Muscle layer of duodenum (tissue), 2 donors: ENCODE results near the gene GLCCI1.
A peak's percentile ranks its signal among the peaks of the same experiment; 100 is the strongest.

Experiments used
- H3K27ac ChIP-seq: one replicate; pipeline ENCODE4 v1.7.0; 2013; ENCODE audit warnings: mild to moderate bottlenecking, low read length
- H3K27me3 ChIP-seq: one replicate; pipeline ENCODE4 v1.7.0; 2013; ENCODE audit warnings: low read depth, mild to moderate bottlenecking, control low read depth, low read length
- H3K36me3 ChIP-seq, 2 donors: one replicate each; pipeline ENCODE4 v1.7.0; 2013; ENCODE audit warnings: low read length in 2 of 2, control low read depth in 1 of 2, mild to moderate bottlenecking in 1 of 2; ENCODE audit not compliant: insufficient read depth in 2 of 2, control insufficient read depth in 1 of 2
- H3K4me1 ChIP-seq, 2 donors: one replicate each; pipeline ENCODE4 v1.7.0; 2013; ENCODE audit warnings: low read length in 2 of 2, mild to moderate bottlenecking in 2 of 2, control low read depth in 1 of 2, moderate library complexity in 1 of 2; ENCODE audit not compliant: insufficient read depth in 2 of 2, control insufficient read depth in 1 of 2
- H3K4me3 ChIP-seq, 2 donors: one replicate each; pipeline ENCODE4 v1.7.0; 2013; ENCODE audit warnings: low read length in 2 of 2, low read depth in 1 of 2, mild to moderate bottlenecking in 1 of 2
- H3K9me3 ChIP-seq, 2 donors: one replicate each; pipeline ENCODE4 v1.7.0; 2013; ENCODE audit warnings: low read length in 2 of 2, control low read depth in 1 of 2, mild to moderate bottlenecking in 1 of 2; ENCODE audit not compliant: control insufficient read depth in 1 of 2
- donor health status: healthy.

Gene GLCCI1

DNA sequence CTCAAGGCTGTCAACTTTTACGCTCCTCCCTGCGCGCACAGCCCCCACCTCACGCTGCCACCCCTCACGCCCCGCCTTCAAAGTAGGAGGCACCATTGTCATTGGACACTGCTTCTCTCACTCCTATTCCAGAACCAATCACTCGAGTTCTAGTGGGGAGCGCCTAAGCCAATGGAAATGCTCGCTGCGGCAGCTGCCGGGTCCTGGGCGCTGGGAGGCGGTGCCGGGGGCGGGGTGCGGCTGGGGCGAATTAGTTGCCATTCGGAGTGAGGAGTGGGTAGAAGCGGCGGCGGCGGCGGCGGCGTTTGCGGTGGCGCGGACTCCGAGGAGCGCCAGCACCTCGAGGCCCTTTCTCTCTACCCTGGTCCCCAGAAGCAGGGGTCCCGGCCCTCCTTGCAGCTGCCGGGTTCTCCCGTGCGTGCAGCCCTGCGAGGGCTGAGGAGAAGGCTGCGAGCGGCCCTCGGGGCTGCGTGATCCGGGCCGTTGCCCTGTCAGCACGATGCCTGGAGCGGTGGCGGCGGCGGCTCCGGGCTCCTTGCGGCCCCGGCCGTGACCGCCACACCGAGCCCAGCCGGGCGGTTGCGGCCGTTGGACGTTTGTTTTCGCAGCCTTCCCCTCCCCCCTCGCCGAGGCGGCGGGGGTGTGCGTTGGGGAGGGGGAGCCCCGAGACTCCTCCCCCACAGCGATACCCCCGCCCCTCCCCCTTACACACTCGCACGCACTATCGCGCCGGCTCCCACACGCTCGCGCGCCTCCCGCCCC is at the start of gene GLCCI1:
GLCCI1 (plus strand) TSS at position 253 of the 762 bp plus-strand sequence. CDS start 555 bp downstream, outside the sequence.
- Histone ChIP-seq H3K27me3 (no peaks in the 10 kb centered on the region), H3K4me1 (peaks cover 0 to 19% of the 10 kb centered on the region in 2 donors), H3K36me3 (peaks cover 0 to 3% of the 10 kb centered on the region in 2 donors), H3K27ac (peak within 1 kb of the TSS; percentile 79), H3K9me3 (no peaks in the 10 kb centered on the region), H3K4me3 (peak within 1 kb of the TSS; percentile 95 to 96)

GRCh38 chr7:7919449-7919945 is 49.1 kb upstream of the GLCCI1 start:
- Histone ChIP-seq H3K4me3 (no peak overlapping the region), H3K9me3 (no peaks in the 10 kb centered on the region), H3K36me3 (no peaks in the 10 kb centered on the region), H3K27me3 (no peaks in the 10 kb centered on the region), H3K4me1 (peaks cover 0 to 5% of the 10 kb centered on the region in 2 donors), H3K27ac (no peak overlapping the region)

DNA sequence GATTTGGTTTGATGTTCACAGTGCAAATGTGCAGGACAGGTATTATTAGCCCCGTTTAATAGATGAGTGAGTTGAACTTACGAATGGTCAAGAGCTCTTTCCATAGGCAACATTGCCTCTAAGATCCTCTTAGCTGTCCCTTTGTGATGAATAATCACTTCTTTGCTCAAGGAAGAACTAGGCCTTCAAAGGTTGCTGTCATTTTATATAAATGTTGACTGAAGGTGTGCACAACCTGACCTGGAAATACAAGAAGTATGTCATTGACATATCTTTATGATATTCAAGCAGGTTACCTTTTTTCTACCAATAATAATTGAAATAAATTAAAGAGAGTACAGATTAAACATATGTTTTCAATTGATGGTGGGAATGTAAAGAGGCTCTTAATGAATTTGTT is 48.5 kb upstream of the GLCCI1 start:
- Histone ChIP-seq H3K4me1 (peaks cover 0 to 5% of the 10 kb centered on the region in 2 donors), H3K27ac (no peak overlapping the region), H3K4me3 (peak overlapping the region in 1 of 2 donors; percentile 22), H3K27me3 (no peaks in the 10 kb centered on the region), H3K9me3 (no peaks in the 10 kb centered on the region), H3K36me3 (no peaks in the 10 kb centered on the region)

- H3K27me3 ChIP-seq: no peaks in the 10 kb centered on the region
- no peak overlapping the region for H3K27ac ChIP-seq
- peaks cover 0 to 5% of the 10 kb centered on the region in 2 donors for H3K4me1 ChIP-seq
- H3K9me3 ChIP-seq: no peaks in the 10 kb centered on the region
- H3K4me3 ChIP-seq: peak overlapping the region in 1 of 2 donors; percentile 22
- H3K36me3 ChIP-seq: no peaks in the 10 kb centered on the region
Measured at GRCh38 chr7:7920481-7920880, 48.1 kb upstream of the GLCCI1 start.

GRCh38 chr7:7921830-7922229 is 46.8 kb upstream of the GLCCI1 start:
- Histone ChIP-seq H3K27me3 (no peaks in the 10 kb centered on the region), H3K4me3 (no peak overlapping the region), H3K9me3 (no peaks in the 10 kb centered on the region), H3K36me3 (no peaks in the 10 kb centered on the region), H3K27ac (no peak overlapping the region), H3K4me1 (peaks cover 0 to 5% of the 10 kb centered on the region in 2 donors)

- H3K27me3 ChIP-seq: no peaks in the 10 kb centered on the region
Measured at GRCh38 chr7:7922684-7923385, 45.8 kb upstream of the GLCCI1 start.

GRCh38 chr7:7923818-7924217 is 44.8 kb upstream of the GLCCI1 start:
- Histone ChIP-seq H3K27ac (no peak overlapping the region), H3K36me3 (no peaks in the 10 kb centered on the region), H3K9me3 (no peaks in the 10 kb centered on the region), H3K4me3 (no peak overlapping the region), H3K4me1 (peaks cover 0 to 5% of the 10 kb centered on the region in 2 donors), H3K27me3 (no peaks in the 10 kb centered on the region)

More at GRCh38 chr7:7922684-7923385, 45.8 kb upstream of the GLCCI1 start:
- peaks cover 0 to 5% of the 10 kb centered on the region in 2 donors for H3K4me1 ChIP-seq
- H3K36me3 ChIP-seq: no peaks in the 10 kb centered on the region
- H3K27ac ChIP-seq: no peak overlapping the region
- H3K4me3 ChIP-seq: no peak overlapping the region
- H3K9me3 ChIP-seq: no peaks in the 10 kb centered on the region

GRCh38 chr7:7924303-7924702 is 44.3 kb upstream of the GLCCI1 start:
- Histone ChIP-seq H3K4me1 (peaks cover 0 to 5% of the 10 kb centered on the region in 2 donors), H3K4me3 (no peak overlapping the region), H3K27me3 (no peaks in the 10 kb centered on the region), H3K27ac (no peak overlapping the region), H3K36me3 (no peaks in the 10 kb centered on the region), H3K9me3 (no peaks in the 10 kb centered on the region)

DNA sequence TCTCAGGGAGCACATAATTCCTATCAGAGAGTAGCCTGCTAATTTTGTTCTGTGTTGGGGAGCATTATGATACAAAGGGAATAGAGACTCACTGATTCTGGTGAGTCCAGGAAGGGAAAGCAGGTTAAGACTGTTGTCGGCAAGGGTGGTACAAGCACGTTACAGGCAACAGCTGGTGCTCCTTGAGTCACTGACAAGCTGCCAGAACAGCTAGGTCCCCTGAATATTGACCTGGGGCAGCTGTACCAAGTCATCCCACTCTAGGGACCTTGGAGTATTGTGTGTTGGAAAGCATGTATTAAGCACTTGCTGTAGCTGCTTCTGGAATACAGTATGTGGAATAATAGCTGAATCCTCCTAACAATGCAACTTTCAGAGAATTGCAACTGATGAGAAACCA is 37.0 kb upstream of the GLCCI1 start:
- Histone ChIP-seq H3K27ac (no peak overlapping the region), H3K4me3 (no peak overlapping the region), H3K4me1 (no peaks in the 10 kb centered on the region), H3K36me3 (no peaks in the 10 kb centered on the region), H3K27me3 (no peaks in the 10 kb centered on the region), H3K9me3 (no peaks in the 10 kb centered on the region)

DNA sequence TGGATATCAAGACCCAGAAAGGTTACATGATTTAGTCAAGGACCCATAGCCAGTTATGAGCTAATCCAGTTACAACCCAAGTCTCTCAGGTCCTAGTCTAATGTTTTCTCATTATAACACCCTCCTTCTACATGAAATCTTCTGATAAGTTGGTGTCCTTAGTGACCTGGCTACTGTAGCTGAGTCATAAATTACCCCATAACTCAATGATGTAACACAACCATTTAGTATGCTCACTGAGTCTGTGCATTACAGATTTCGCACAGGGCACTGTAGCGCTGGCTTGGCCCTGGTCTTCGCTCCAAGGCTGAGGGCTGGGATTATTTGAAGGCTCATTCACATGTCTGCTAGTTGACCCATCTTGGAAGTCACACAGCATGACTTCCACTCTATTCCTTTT is 36.0 kb upstream of the GLCCI1 start:
- Histone ChIP-seq H3K27ac (no peak overlapping the region), H3K4me3 (no peak overlapping the region), H3K36me3 (no peaks in the 10 kb centered on the region), H3K9me3 (no peaks in the 10 kb centered on the region), H3K4me1 (no peaks in the 10 kb centered on the region), H3K27me3 (no peaks in the 10 kb centered on the region)

DNA sequence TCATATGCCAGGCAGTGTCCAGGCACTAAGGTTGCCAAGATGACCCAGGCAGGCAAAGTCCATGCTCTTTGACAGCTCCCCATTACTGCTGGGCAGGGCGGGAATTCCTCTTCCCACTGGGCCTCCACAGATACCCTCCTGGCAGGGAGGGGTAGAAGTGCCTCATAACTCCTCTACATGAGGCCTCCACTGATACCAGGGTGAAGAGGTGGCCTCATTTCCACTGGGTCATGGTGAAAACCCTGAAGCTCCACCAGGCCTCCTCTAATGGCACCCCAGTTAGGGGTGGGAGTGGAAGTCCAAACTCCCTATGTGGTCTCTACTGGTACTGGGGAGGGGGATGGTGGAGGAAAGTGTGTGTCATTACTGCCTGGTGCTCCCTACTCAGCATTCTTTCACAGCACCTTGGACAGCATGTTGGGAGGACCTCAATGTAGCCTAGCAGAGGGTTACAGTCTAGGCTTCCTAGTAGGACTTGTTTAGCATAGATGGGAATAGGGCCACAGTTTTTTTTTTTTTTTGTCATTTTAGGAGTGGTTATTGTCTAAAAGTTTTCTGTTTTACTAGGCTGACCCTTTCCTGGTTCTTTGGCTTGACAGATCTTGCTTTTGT is 34.6 kb upstream of the GLCCI1 start:
- no peaks in the 10 kb centered on the region for H3K9me3 ChIP-seq
- no peaks in the 10 kb centered on the region for H3K27me3 ChIP-seq
- H3K4me3 ChIP-seq: no peak overlapping the region
- no peaks in the 10 kb centered on the region for H3K4me1 ChIP-seq
- no peak overlapping the region for H3K27ac ChIP-seq
- H3K36me3 ChIP-seq: no peaks in the 10 kb centered on the region
